T-helper 1 cell (primary cell): ENCODE measurements around the gene ZNF507.
"Not testable (repeated sequence)": the region's sequence is repeated elsewhere in the genome, so short reads cannot be mapped to it uniquely, and the experiment has no call there.

ENCODE experiments used
- DNase-seq, 5 donors: peaks; one replicate each; pipeline ENCODE4 v3.0.0-alpha.2; 2012 to 2020

Gene ZNF507

DNA sequence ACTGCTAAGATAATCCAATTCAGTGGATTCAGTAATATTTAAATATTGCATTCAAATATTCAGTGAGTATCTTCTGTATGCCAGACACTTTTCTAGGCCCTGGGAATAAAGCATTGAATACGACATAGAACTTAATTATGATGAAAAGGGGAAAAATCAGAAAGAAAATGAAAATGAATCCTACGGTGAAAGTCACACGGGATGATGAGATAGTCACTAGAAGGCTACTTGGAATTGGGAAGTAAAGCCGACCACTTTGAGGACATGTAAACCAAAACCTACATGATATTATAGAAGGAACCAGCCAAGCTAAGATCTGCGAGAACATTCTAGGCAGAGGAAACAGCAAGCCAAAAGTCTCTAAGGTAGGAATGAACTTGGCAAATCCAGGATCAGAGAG lies 70.3 kb downstream of the ZNF507 start:
- no peak for DNase-seq

GRCh38 chr19:32416749-32417456 lies 71.5 kb downstream of the ZNF507 start:
- DNase-seq = no peak

DNA sequence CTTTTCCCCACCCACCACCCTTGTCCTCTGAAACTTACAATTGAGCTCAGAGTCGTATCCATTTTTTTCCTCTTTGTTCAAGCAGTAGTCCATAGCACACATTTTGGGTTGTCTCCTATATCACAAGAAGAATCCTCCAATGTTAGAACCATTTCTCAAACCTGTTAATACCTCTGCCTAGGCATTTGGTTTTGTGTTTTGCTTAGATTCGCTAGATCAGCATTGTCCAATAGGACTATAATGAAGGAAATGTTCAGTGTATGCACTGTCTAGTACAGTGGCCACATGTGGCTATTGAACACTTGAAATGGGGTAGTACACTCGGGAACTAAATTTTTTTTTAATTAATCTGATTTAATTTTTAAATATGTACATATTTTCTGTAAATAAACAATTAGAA lies 72.7 kb downstream of the ZNF507 start:
- no peak for DNase-seq

GRCh38 chr19:32421589-32422361 lies 76.4 kb downstream of the ZNF507 start:
- DNase-seq = no peak

DNA sequence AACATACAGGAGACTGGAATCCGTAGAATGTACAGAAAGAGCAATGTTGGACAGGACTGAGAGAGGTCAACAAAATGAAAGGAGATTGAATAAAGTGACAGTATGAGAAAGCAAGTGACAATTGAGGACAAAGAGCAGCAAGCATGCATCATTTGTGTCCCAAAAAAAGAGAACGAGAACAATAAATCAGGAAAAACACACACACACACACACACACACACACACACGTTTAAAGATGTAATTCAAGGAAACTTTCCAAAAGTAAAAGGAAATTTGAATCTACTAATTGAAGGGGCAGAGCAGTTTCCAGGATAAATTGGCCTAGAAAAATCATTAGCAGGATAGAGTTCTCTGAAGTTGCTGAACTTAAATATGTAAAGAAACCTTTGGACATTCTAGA lies 77.0 kb downstream of the ZNF507 start:
- DNase-seq = no peak

- not testable (repeated sequence) for DNase-seq
Measured at GRCh38 chr19:32423944-32424343, 78.5 kb downstream of the ZNF507 start.

GRCh38 chr19:32427536-32427935 lies 82.1 kb downstream of the ZNF507 start:
- DNase-seq = no peak

GRCh38 chr19:32436692-32437091 lies 91.3 kb downstream of the ZNF507 start:
- no peak for DNase-seq

GRCh38 chr19:32437096-32437495 lies 91.7 kb downstream of the ZNF507 start:
- DNase-seq = no peak
